Transverse colon (tissue), 4 donors: ENCODE results near the gene DAB2IP. TPM values are rescaled to one million over a fixed set of nuclear protein-coding genes. Genes with fewer than 3 reads are reported as not detected.
A peak's percentile ranks its signal among the peaks of the same experiment; 100 is the strongest.

Source experiments
- DNase-seq: peaks from one replicate; pipeline ENCODE4 v3.0.0-alpha.2; 2019
- H3K27ac ChIP-seq, 4 donors: fragments of 200-600 bp; sonication (generic); 2 replicates each; pipeline ENCODE4 v1.5.1; 2016 to 2018; ENCODE audit warnings: inconsistent platforms in 4 of 4
- H3K27me3 ChIP-seq: fragments of 200-600 bp; sonication (generic); 2 replicates; pipeline ENCODE4 v1.5.1; 2017; ENCODE audit warnings: inconsistent platforms
- H3K36me3 ChIP-seq, 4 donors: fragments of 200-600 bp; sonication (generic); 2 replicates each; pipeline ENCODE4 v1.5.1; 2017 to 2019; ENCODE audit warnings: inconsistent platforms in 4 of 4
- H3K4me1 ChIP-seq, 4 donors: fragments of 200-600 bp; sonication (generic); 2 replicates each; pipeline ENCODE4 v1.5.1; 2017 to 2020; ENCODE audit warnings: inconsistent platforms in 4 of 4
- H3K4me3 ChIP-seq, 4 donors: fragments of 200-600 bp; sonication (generic); 1 replicate in 1 of 4; 2 replicates in 3 of 4; pipeline versions ENCODE4 v1.5.1 to v1.6.1; 2017 to 2019; ENCODE audit warnings: inconsistent platforms in 4 of 4
- H3K9me3 ChIP-seq, 2 donors: fragments of 200-600 bp; sonication (generic); 2 replicates each; pipeline ENCODE4 v1.5.1; 2017 to 2019; ENCODE audit warnings: inconsistent platforms in 2 of 2
- CTCF ChIP-seq, 5 experiments: fragments of 200-600 bp in 3 of 5; fragments of 450-650 bp in 2 of 5; sonication (generic) in 3 of 5; IDR thresholded peaks; 1 replicate in 2 of 5; 2 replicates in 3 of 5; pipeline ENCODE4 v1.5.1; 2016 to 2017; ENCODE audit warnings: antibody characterized with exemption in 5 of 5, inconsistent platforms in 3 of 5, mild to moderate bottlenecking in 2 of 5, moderate library complexity in 1 of 5
- EP300 ChIP-seq: sonication (generic); formaldehyde crosslinking; IDR thresholded peaks from one replicate; pipeline ENCODE4 v1.6.1; 2017; ENCODE audit warnings: antibody characterized with exemption, low read depth
- POLR2A ChIP-seq: fragments of 450-650 bp; IDR thresholded peaks from one replicate; pipeline ENCODE4 v1.6.1; 2016; ENCODE audit warnings: antibody characterized with exemption, mild to moderate bottlenecking, moderate library complexity
- POLR2AphosphoS5 ChIP-seq, 3 donors: sonication (generic); formaldehyde crosslinking; IDR thresholded peaks; one replicate each; pipeline ENCODE4 v1.6.1; 2016; ENCODE audit warnings: antibody characterized with exemption in 3 of 3
- WGBS, 2 donors: methylation state at CpG; one replicate each; pipeline ENCODE4 v1.1.5; 2018; ENCODE audit warnings: low coverage in 1 of 2; 5-methylcytosine and 5-hydroxymethylcytosine counted together
- in situ Hi-C, 4 donors: fragments of 200-750 bp; cut with MboI; loops; one replicate each; pipeline versions ENCODE4 v1.15.0 to v1.15.1; 2017; ENCODE audit warnings: low sequenced_read_pairs in 3 of 4, low pct_ligation_motif_present in 1 of 4, low pct_unique_long_range_greater_than_20kb in 1 of 4
- intact Hi-C: fragments of 100-400 bp; cut with DNase I; formaldehyde crosslinking; loops from one replicate; pipeline ENCODE4 v1.15.1; 2023; ENCODE audit warnings: low total_unique reads
- total RNA-seq, 4 donors: library from RNA; depleted of rRNA; stranded (reverse); fragments of >200 nt; gene quantifications; one replicate each; pipeline ENCODE4 v1.1.0, GENCODE V29; 2016

DAB2IP gene
- total RNA-seq, 4 donors from 2014 or later, result 84.2 to 159 (median 90.7) TPM

- TF ChIP-seq EP300 (peak; percentile 39), POLR2AphosphoS5 (IDR thresholded peaks at IDR 0.05) (peak; percentile 39 to 85 (median 52)), POLR2A (no peak), CTCF (IDR thresholded peaks at IDR 0.05) (no peak)
- Histone ChIP-seq H3K36me3 (no peaks in the 10 kb centered on the region), H3K4me3 (no peak overlapping the region), H3K27ac (peak overlapping the region; percentile 60 to 76 (median 62)), H3K9me3 (no peaks in the 10 kb centered on the region), H3K4me1 (peaks cover 19 to 46% (median 26%) of the 10 kb centered on the region in 4 donors), H3K27me3 (no peaks in the 10 kb centered on the region)
- intact Hi-C loops (no loop called here), in situ Hi-C loops (no loop called here)
- DNase-seq, result no peak
- WGBS, 2 donors, result 48 to 60% methylated on average over 8 to 10 of the region's 10 CpGs
These were observed 43.8 kb upstream of the DAB2IP start for GRCh38 chr9:121607434-121608167.

GRCh38 chr9:121608168-121608853 lies 43.1 kb upstream of the DAB2IP start:
- in situ Hi-C loops (no loop called here), intact Hi-C loops (no loop called here)
- Histone ChIP-seq H3K27ac (peak overlapping the region; percentile 60 to 76 (median 62)), H3K4me1 (peaks cover 22 to 53% (median 31%) of the 10 kb centered on the region in 4 donors), H3K27me3 (no peaks in the 10 kb centered on the region), H3K9me3 (no peaks in the 10 kb centered on the region), H3K36me3 (no peaks in the 10 kb centered on the region), H3K4me3 (no peak overlapping the region)
- 71 to 79% methylated on average over 4 to 10 of the region's 10 CpGs for WGBS, 2 donors
- no peak for TF ChIP-seq POLR2A
- TF ChIP-seq EP300, result no peak
- no peak for TF ChIP-seq CTCF (IDR thresholded peaks at IDR 0.05)
- no peak for TF ChIP-seq POLR2AphosphoS5 (IDR thresholded peaks at IDR 0.05)
- no peak for DNase-seq

GRCh38 chr9:121609822-121610637 lies 41.4 kb upstream of the DAB2IP start:
- Histone ChIP-seq H3K27ac (peak overlapping the region; percentile 32 to 64 (median 52)), H3K4me1 (peaks cover 19 to 44% (median 27%) of the 10 kb centered on the region in 4 donors), H3K36me3 (no peaks in the 10 kb centered on the region), H3K9me3 (no peaks in the 10 kb centered on the region), H3K4me3 (no peak overlapping the region), H3K27me3 (no peaks in the 10 kb centered on the region)
- in situ Hi-C loops (no loop called here), intact Hi-C loops (loop anchor here (10.0 kb wide), 1 partner anchor 55 kb away; no protein-coding TSS in a partner anchor)
- DNase-seq, result no peak
- TF ChIP-seq POLR2A (no peak), EP300 (no peak), CTCF (IDR thresholded peaks at IDR 0.05) (no peak), POLR2AphosphoS5 (IDR thresholded peaks at IDR 0.05) (no peak)
- WGBS, 2 donors, result 58 to 67% methylated on average over 1 to 6 of the region's 6 CpGs

GRCh38 chr9:121610638-121610953 lies 40.8 kb upstream of the DAB2IP start:
- in situ Hi-C loops (no loop called here), intact Hi-C loops (loop anchor here (10.0 kb wide), 1 partner anchor 56 kb away; no protein-coding TSS in a partner anchor)
- Histone ChIP-seq H3K27me3 (no peaks in the 10 kb centered on the region), H3K9me3 (no peaks in the 10 kb centered on the region), H3K4me1 (peaks cover 19 to 44% (median 27%) of the 10 kb centered on the region in 4 donors), H3K4me3 (no peak overlapping the region), H3K27ac (peak overlapping the region in 3 of 4 donors; percentile 32 to 64 (median 64)), H3K36me3 (no peaks in the 10 kb centered on the region)
- TF ChIP-seq POLR2AphosphoS5 (IDR thresholded peaks at IDR 0.05), result no peak
- no peak for TF ChIP-seq EP300
- TF ChIP-seq POLR2A, result no peak
- no peak for TF ChIP-seq CTCF (IDR thresholded peaks at IDR 0.05)
- DNase-seq, result no peak
- 57 to 87% methylated on average over 1 to 9 of the region's 9 CpGs for WGBS, 2 donors
